ENCODE data around the gene KCNMB4.

KCNMB4 gene

DNA sequence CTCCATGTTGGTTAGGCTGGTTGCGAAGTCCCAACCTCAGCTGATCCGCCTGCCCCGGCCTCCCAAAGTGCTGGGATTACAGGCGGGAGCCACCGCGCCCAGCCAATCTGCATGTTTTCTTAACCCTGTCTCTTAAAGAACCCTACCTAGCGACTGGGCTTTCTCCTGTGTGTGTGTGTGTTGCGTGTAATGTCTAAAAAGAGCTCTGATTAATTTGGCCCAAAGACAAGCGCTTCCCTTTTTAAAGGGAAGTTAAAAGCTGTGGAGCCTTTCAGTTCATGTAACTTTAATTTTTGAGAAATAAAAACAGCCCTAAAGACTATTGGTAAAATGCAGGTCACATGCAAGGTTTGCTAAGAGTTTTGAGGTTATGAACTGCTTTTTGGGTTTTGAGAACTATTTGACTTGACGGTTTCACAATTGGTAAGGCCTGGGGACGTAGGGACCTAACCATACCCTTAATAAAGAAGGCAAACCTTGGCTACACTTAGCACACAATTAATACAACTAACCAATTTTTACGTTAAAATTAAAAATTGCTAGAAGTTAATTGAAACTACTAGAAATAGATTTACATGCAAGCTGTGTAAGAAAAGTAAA lies 103.2 kb downstream of the KCNMB4 start:
- no peak overlapping the region for H3K4me3 ChIP-seq (ENCODE audit: low read depth, low read length)
- in situ Hi-C loops (cut with HindIII; ENCODE audit: low sequenced_read_pairs) = no loop called here
- TF ChIP-seq, protein P1, sequence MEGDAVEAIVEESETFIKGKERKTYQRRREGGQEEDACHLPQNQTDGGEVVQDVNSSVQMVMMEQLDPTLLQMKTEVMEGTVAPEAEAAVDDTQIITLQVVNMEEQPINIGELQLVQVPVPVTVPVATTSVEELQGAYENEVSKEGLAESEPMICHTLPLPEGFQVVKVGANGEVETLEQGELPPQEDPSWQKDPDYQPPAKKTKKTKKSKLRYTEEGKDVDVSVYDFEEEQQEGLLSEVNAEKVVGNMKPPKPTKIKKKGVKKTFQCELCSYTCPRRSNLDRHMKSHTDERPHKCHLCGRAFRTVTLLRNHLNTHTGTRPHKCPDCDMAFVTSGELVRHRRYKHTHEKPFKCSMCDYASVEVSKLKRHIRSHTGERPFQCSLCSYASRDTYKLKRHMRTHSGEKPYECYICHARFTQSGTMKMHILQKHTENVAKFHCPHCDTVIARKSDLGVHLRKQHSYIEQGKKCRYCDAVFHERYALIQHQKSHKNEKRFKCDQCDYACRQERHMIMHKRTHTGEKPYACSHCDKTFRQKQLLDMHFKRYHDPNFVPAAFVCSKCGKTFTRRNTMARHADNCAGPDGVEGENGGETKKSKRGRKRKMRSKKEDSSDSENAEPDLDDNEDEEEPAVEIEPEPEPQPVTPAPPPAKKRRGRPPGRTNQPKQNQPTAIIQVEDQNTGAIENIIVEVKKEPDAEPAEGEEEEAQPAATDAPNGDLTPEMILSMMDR (IDR thresholded peaks at IDR 0.05; ENCODE audit: low read depth, low read length) = no peak
- DNase-seq (ENCODE audit: low read depth, low spot score) = no peak

DNA sequence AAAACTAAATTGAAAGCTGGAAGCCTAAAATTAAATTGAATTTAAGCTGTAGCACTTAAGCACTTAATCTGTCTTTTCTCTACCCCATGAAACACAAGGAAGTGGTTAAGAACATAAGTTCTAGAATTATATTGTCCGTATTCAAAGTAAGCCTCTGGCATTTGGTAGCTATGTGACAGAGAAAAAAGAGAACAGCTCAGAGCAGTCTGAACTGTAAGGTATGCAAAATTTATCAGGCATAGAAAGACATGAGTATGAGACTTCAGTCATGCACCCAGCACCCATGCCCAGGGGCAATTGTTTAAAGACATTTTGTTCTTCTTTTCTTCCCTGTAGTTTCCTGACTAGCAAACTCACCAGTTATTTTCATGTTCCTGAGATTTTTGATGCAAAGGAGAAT lies 116.7 kb downstream of the KCNMB4 start:
- H3K4me3 ChIP-seq (ENCODE audit: low read depth, low read length) = no peak overlapping the region
- TF ChIP-seq, protein P1 (IDR thresholded peaks at IDR 0.05; ENCODE audit: low read depth, low read length) = no peak
- in situ Hi-C loops (cut with HindIII; ENCODE audit: low sequenced_read_pairs) = no loop called here
- DNase-seq (ENCODE audit: low read depth, low spot score) = no peak
